HFF-Myc (cell line): ENCODE results near the gene AOAH.

ENCODE experiments used
- DNase-seq: peaks from one replicate; pipeline ENCODE4 v3.0.0-alpha.2; 2011; ENCODE audit warnings: low read depth; ENCODE audit errors: extremely low read depth
- H3K4me3 ChIP-seq: replicated peaks from 2 replicates; pipeline ENCODE4 v1.5.1; 2011; ENCODE audit warnings: low read depth, mild to moderate bottlenecking, control low read depth, low read length
- TF ChIP-seq, protein P1 (sequence below): IDR thresholded peaks from 2 replicates; pipeline ENCODE4 v1.5.1; 2012; ENCODE audit warnings: mild to moderate bottlenecking, low read depth, low read length, control low read depth; ENCODE audit errors: missing control alignments

AOAH gene

DNA sequence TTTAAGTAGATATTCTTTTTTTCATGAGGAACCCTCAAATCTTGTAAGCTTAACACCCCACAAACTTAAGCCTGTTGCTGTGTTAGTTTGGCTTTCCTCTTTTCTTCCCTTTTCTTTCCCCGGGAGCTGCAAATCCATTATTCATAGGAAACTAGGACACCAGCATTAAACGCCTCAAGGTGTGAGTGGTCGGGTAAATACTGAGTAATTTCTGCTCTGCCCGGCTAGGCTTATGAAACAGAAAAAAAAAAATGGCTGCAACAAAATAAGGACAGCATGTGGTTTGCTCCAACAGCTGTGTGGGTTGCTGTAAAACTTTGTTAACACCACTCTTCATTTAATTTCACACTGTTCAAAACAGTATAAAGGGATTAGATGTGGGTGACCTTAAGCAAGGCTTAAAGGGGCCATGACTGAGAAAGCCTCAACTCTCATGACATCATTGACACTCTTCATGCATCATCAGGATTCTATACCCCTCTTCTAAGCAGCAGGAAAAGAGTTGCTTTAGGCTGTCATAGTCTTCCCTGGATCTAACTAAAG, 104.1 kb downstream of the AOAH start:
- no peak for DNase-seq
- H3K4me3 ChIP-seq: no peak overlapping the region
- TF ChIP-seq, protein P1, sequence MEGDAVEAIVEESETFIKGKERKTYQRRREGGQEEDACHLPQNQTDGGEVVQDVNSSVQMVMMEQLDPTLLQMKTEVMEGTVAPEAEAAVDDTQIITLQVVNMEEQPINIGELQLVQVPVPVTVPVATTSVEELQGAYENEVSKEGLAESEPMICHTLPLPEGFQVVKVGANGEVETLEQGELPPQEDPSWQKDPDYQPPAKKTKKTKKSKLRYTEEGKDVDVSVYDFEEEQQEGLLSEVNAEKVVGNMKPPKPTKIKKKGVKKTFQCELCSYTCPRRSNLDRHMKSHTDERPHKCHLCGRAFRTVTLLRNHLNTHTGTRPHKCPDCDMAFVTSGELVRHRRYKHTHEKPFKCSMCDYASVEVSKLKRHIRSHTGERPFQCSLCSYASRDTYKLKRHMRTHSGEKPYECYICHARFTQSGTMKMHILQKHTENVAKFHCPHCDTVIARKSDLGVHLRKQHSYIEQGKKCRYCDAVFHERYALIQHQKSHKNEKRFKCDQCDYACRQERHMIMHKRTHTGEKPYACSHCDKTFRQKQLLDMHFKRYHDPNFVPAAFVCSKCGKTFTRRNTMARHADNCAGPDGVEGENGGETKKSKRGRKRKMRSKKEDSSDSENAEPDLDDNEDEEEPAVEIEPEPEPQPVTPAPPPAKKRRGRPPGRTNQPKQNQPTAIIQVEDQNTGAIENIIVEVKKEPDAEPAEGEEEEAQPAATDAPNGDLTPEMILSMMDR: no peak

DNA sequence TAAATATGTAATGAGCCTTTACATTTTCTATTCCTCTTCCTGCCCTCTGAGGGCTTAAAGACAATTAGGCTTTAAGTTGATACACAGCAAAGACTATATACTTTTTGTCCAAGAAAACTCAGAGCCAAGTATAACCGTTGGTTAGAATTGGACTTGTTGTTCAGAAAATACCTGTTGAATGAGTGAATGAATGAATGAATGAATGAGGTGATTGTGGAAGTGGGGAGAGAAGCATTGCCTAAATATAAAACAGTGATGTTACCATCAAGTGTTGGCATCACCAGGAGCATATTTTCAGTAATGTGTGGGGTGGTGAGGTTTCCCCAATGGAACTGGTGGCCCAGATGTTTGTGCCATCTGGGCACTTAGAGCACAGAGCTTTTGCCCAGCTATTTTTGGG, 106.9 kb downstream of the AOAH start:
- DNase-seq: no peak
- TF ChIP-seq, protein P1: no peak
- H3K4me3 ChIP-seq: no peak overlapping the region

DNA sequence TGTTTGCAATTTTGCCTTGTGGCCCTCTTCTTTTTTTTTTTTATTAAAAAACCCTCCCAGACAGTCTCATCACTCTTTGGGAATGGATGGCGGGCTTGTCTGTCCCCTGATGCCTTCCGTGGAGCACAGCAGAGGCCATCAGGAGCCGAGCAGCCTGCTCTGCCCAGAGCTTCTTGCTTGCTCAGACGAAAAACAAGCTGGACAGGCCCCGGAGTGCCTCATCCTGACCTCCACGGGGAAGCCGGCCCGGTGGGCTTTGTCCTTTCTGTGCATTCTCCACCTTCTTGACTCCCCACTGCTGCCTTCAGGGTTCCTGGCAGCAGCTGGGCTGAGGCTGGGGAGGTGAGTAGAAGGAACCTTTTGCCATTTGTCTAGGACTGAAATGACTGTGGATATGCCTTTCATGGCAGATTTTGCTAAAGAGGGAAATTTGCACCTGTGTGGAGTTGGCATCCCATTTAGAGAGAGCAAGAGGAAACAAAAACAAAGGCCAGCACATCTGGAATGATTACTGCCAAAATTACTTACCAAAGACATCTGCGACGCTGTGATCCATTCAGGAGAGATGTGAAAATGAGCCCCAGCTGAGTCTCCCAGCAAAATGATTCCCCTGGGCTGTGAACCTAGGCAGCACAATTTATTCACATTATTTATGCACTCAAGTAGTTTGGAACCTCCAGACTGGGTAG, 108.3 kb downstream of the AOAH start:
- H3K4me3 ChIP-seq: no peak overlapping the region
- no peak for DNase-seq
- TF ChIP-seq, protein P1: no peak

DNA sequence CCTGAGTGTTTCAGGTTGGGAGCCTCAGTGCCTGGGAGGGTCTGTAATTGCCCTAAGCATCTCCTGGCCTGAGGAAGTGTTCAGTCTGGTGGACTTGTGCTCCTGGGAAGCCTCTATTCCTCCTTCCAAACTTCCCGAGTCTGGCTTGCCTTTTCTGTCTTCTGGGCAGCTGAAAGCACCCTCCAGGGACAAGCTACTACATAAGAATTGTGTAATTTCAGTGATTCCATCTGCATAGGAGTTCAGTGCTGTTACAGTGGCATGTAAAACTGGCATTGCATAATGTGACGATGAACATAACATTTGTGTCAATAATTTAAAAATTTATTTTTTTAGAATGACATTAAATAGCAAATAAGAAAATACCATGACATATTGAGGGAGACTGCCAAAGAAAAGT, 109.3 kb downstream of the AOAH start:
- no peak overlapping the region for H3K4me3 ChIP-seq
- no peak for DNase-seq
- TF ChIP-seq, protein P1: no peak

DNA sequence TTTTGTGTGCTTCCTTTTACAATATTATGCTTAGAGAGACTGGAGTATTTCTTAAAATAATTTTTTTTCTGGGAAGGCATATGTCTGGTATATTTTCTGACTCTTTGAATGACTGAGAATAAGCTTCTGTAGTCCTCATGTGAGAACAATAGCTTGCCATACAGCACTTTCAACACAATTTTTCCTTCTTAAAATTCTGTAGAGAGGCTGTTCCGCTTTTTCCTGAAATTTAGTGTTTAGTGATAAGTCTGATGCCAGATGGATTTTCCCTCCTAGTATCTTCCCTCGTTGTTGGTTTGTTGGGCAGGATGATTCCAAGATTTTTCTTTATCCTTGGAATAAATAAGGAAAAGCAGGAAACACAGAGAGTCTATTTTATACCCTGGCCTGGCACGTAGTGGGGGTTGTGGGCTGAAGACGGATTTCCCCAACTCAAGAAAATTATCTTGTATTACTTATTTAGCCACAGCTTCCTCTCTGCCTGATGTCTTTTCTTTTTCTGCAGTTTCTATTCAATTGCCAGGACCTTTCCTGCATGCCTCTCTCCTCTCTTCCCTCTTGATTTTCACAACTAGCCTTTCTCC, 111.2 kb downstream of the AOAH start:
- TF ChIP-seq, protein P1: no peak
- no peak for DNase-seq
- no peak overlapping the region for H3K4me3 ChIP-seq

DNA sequence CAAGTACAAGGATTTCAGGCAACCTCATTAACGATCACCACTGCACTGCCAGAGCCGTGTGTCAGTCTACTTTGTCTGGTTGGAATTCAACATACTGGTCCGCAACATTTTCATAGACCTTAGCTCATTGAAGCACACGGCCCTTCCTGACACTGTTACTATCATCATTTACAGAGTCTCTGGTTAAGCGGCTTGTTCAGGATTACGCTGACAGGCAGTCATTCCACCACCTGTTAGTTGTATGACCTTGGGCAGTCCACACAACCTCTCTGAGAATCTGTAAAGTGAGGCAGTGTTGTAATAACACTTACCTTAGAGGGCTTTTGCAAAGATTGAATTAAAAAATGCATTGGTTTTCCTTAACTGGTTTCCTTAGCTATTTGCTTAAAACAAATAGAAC, 112.6 kb downstream of the AOAH start:
- no peak overlapping the region for H3K4me3 ChIP-seq
- TF ChIP-seq, protein P1: no peak
- no peak for DNase-seq
